Stimulated activated CD4-positive, alpha-beta T cell treated with anti-CD3 and anti-CD28 coated beads, Interleukin-2, amount 100 ng/mL, for 48 hours (primary cell): ENCODE results near the gene IRX6.

ENCODE experiments used
- DNase-seq, 2 donors: peaks; one replicate each; pipeline ENCODE4 v3.0.0-alpha.2; 2020

The IRX6 gene

DNA sequence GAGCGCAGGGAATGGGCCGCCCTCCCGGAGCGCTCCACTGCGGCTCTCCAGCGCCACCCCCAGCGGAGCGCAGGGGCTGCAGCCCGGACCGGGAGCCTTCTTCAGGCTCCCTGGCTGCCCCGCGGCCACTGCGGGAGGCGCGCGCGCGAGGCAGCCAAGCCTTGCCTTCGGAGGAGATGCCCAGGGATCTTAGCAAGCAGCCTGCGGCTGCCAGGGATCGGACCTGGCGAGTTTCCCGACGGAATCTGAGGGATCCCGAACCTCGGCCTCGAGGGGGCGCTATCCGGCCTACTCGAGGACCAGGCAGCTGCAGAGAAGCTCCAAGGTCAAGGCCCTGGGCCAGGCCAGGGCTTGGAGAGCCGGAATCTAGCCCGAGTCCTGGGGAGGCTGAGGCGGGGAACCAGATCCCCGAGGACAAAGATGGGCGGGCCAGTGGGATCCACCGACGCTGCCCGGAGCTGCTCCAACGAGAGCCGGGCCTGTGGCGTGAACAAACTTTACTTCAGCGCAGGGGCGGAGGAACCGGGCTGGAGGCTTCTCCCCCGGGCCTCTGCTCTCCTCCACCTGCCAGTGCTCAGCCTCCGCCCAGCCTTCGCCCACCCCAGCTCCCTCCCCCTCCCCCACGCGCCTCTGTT is at the start of gene IRX6:
Gene IRX6 (plus strand): TSS at position 567 of the 635 bp plus-strand sequence. CDS start 889 bp downstream, outside the sequence.
- no peak for DNase-seq

DNA sequence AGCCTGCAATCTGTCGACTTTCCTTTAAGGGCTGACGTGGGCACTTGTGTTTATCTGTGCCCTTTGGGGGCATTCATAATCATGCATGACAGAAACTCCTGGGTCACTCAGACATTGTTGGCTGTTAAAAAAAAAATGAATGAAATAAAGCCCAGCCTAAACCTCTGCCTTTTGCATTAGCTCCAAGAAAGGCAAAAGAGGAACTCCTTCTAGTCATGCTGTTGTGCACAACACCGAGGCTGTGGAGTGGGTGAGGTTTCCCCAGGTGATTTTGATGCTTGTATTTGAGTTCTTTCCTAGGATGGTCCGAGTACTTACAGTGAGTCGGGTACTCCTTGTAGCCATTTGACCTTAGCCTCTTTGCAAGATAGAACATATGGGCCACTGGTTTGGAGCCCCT is 49.6 kb upstream of the IRX6 start:
- DNase-seq: no peak

DNA sequence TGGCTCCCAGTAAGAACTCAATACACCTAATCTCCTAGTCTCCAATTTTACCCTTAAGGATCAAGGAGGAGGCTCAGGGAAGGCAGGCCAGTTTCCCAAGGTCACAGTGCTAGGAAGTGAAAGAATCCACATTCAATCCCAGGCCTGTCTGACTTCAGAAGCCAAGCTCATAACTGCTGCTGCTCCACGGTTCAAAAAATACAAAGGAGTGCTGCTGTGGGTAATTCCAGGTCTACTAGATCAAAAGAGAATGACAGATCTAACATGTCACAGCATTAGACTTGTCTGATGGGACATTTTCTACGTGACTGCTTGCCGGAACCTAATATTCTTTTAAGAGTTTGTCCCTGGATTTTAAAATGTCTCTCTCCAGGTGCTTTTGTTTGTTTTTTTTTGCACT is 48.8 kb upstream of the IRX6 start:
- no peak for DNase-seq

DNA sequence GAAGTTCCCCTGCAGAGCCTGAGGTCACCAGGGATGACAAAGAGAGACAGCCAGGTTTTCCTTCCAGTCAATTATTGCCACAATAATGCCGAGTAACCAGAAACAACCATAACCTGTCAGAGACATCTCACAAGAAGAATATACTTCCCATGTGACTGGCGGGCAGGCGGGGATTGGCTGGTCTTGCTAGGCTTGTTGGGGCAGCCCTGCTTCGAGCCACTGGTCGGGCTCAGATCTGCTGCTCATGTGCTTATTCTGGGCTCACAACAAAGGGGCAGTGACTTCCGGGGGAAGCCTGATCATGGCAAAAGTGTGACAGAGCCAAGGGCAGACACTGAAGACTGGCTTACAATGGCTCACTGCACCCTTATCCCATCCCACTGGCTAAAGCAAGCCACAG is 48.1 kb upstream of the IRX6 start:
- DNase-seq: no peak

DNA sequence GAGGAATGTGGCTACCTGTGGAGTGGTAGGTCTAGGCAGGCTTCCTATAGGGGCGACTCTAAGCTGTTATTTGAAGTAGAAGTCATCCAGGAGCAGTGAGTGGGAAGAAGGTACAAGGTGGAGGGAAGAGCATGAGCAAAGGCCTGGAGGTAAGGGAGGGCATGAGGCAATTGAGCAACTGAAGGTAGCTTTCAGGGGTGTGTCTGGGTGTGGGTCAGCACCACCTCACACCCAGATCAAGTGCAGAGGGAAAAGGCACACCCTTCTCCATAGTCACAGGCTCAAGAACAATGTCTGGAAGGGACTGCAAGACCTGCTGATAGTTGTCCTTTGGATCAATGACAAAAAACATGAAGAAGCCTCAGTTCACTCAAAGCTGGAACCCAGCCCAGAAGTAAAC is 46.5 kb upstream of the IRX6 start:
- no peak for DNase-seq

DNA sequence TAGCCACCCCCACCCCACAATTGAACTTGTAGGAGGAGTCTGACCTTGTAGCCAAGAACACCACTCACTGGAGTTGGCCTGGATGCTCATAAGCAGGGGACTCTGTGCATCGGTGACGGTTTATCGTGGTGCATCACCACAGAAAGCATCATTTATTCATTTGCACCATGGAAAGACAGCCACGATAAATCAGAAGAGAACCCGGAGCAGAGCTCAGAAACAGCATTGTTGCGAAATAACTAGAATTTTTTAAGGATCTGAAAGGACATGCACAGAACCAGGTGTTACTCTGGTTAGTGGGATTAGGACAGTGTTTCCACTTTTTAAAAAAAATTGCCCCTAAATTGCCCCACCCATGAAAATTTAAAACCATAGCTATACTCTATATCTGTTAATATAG is 44.4 kb upstream of the IRX6 start:
- no peak for DNase-seq

DNA sequence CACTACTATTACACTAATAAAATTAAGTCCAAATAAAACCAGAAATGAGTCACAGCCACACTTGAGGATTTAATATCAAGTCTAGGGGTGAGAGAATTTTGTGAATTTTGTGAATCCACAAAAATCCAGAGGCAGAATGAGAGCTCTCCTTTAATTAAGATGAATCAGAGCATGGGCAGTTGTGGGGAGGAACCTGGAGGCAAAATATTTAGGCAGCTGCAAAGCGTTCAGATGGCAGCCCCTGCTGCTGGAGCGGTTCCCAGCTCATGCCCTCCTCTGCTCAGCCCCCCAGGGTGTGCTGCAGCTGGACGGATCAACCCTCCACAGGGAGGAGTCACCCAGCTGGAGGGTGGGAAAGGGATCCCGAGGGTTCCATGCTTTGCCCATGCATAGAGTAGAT is 43.4 kb upstream of the IRX6 start:
- DNase-seq: no peak

DNA sequence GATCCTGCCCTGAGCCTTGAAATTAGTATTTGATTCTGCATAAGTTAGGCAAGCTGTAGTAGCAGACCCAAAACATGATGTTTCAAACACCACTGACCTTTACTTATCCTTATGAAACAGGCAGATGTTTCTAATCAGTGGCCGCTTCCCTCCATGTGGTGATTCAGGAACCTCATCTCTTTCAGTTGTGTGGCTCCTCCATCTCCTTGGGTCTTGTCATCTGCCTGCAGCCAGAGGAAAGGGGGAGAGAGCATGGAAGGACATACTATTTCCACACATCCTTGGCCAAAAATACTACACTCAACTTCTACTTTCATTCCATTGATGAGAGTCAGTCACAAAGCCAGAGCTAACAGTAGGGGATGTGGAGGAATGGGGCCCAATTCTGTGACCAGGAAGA is 41.6 kb upstream of the IRX6 start:
- DNase-seq: no peak

DNA sequence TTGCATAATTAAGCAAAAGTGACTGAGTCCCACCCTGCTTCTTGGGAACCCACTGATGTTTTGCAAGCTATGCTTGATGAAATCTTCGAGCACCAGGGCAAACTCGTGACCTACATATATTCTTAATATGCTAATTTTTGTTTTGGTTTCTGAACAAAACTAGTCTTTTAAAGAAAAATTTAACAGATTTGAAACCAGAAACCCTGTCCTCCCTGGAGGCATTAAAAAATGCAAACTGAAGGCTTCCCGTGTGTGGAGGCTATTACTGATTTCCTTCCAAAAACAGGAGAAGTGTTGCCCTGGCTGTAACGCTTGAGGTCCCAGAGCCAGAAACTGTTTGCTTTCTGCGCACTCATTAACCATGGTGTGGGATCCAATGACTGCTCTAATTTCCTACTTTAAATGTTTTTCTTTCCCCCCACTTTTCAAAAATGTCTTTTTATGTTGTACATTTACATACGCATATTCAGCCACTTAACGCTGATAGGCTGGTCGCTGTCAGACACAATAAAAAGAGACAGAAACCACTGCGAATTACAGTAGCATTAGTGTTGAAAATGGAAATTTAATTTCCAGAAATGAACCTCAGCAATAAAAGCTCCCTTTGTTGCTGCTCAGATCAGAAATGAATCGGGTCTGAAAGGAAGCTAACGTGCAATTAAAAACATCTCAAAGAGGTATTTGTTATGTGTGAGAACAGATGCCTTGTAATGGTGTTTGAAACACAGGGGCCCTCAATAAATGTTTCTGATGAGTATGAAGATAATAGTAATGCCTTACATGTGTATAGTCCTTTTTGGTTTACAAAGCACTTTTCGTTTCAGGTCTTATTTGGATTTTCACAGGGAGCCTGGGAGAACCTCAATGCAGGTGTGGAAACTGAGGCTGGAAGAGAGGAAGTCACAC is 39.9 kb upstream of the IRX6 start:
- DNase-seq: no peak

DNA sequence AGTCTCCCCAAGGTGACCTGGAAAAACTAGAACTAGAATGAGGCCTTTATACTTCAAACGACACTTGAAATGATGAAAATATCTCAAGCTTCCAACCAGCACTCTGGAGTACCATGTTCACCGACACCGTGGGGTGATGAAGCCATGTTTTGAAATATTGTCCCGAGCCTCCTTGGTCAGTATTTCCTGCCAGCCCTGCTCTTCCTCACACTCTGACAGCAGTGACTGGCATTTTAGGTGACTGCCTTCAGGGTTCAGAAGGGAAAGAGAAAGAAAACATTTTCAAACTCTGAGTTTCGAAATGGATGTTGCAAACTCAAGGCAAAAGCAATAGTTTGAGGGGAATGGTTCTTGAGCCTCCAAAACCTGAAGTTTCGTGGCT is 39.3 kb upstream of the IRX6 start:
- no peak for DNase-seq

DNA sequence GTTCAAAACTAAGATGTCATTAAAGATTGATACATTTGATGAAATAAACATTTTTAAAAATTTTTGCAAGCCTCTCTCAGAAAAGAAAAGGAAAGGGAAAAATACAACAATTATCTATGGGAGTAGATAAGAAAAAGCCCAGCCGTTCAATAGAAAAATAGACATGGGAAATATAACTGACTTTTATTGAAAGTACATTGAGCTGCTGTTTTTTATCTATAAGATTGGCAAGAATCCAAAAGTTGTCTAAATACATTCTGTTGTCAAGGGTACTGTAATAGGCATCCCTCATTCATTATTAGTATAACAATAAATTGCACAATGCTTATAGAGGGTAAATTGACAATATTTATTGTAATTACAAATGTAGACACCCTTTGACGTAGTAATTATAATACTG is 38.4 kb upstream of the IRX6 start:
- no peak for DNase-seq

DNA sequence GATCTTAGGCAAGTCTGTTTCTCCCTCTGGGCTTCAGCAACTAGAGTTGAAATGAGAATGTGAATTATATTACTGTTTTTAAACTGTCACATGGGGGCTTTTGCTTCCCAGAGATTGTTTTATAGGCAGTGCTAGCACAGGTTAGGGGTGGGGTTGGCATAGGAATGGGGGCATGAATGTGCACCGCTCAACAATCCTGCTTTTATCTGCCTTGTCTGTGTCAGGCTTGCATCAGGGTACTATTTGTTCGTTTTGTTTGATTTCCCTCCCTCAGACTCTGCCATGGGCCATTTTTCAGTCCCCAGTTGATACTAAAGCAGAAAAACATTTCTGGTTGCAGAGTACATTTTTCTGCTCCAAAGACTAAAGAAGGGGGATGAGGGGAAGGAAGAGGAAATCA is 34.6 kb upstream of the IRX6 start:
- no peak for DNase-seq

DNA sequence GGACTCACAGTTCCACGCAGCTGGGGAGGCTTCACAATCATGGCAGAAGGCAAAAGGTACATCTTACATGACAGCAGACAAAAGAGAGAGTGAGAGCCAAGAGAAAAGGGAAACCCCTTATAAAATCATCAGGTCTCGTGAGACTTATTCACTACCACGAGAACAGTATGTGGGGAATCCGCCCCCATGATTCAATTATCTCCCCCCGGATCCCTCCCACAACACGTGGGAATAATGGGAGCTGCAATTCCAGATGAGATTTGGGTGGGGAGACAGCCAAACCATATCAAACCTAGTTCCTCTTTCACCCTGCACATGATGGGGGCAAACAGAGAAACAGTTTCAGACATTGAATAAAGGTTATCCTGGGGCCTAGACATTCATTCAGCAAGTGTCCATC is 32.2 kb upstream of the IRX6 start:
- no peak for DNase-seq

DNA sequence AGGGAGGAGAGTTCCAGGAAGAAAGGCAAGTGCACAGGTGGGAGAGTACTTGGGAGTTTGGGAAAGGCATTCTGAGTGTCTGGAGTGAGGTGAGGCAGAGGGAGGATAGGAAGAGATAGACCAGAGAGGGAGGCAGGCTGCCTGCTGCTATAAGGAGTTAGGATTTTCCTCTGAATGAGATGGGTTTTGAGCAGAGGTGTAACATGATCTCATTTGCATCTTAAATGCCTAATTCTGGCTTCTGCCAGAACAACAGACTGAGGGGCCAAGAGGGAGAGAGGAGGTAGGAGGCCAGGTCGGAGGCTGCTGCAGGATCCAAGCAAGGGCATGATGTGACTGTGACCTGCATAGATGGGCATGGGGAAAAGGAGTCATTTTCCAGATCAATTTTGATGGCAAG is 31.5 kb upstream of the IRX6 start:
- no peak for DNase-seq

DNA sequence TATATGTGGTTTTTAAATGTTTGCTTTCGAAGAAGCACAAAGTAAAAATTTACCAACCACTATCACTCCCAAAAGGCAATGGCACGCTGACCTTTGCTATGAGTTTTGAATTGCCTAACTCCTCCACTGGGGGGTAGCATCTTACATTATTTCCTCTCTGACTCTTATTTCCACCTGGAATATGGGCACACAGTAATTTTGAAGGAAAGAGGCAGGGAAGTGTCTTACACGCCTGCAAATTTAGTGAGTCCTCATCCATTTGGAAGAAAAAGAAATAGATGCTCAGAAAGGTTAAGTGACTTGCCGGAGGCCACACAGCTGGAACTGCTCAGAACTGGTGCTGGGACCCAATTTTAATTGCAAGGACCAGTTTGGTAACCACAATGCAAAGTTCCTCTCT is 29.9 kb upstream of the IRX6 start:
- DNase-seq: no peak

DNA sequence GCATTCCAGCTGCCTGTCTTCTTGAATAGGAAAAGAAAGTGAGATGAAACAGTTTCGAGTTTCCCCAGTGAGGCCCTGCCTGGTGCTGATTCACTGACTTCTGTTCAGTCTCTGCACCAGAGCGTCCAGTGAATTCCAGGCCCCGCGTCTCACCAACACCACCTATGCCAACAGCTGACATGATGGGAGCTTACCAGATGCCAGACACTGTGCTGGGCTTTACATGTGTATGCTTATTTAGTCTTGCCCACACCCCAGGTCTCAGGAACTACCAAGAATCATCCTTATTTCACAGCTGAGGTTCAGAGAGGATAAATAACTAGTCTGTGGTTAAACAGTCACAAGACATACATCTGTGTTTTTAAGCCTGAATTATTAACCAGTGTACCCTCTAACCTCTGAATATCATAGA is 29.1 kb upstream of the IRX6 start:
- DNase-seq: no peak

DNA sequence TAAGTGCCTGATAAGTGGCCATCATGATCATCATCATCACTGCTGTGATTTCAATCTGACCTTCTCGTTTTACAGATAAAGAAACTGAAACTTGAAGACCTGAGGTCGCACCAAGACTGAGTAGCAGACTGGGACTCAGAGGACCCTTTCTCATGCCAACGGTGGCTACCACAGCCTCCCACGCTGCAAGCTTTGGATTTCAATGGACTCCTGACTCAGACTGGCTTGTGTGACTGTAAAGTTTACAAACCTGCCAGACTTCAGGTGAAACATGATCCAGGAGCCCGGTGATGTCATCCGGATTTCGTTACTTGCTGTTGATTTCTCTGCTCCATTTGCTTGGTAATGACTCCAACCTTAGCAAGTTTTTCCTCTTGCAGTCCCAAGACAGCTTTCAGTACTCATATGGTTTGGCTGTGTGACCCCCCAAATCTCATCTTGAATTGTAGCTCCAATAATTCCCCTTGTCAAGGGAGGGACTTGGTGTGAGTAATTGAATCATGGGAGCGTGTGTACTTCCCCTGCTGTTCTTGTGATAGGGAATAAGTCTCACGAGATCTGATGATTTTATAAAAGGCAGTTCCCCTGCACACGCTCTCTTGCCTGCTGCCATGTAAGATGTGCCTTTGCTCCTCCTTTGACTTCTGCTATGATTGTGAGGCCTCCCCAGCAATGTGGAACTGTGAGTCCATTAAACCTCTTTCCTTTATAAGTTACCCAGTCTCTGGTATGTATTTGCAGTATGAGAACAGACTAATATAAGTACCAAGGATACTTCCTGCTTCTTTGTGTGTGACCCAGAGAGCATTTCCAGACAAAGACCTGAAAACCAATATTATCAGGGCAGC is 26.7 kb upstream of the IRX6 start:
- DNase-seq: no peak

DNA sequence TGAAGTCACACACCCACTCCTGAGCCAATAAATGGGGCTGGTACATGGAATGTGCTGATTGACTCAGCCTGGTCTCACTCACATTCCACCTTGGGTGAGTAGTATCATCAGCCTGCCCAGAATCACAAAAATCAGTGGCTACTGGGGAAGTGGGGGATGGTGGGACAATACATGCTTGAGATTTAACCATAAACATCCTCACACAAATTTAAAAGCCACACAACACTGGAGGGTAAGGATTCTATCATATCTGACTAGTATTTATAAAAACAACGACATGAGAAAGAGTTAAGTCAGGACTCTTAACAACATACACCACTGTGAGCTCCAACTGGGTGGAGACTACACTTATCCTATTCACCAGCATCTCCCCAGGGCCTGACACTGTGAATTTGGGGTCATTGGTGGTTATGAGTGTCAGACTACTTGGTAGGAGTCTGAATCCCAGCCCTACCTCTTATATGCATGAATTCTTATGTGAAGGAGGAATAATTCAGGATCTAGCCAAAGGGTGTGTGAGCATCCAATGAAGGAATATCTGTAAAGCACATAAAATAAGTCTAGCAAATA is 26.0 kb upstream of the IRX6 start:
- no peak for DNase-seq

DNA sequence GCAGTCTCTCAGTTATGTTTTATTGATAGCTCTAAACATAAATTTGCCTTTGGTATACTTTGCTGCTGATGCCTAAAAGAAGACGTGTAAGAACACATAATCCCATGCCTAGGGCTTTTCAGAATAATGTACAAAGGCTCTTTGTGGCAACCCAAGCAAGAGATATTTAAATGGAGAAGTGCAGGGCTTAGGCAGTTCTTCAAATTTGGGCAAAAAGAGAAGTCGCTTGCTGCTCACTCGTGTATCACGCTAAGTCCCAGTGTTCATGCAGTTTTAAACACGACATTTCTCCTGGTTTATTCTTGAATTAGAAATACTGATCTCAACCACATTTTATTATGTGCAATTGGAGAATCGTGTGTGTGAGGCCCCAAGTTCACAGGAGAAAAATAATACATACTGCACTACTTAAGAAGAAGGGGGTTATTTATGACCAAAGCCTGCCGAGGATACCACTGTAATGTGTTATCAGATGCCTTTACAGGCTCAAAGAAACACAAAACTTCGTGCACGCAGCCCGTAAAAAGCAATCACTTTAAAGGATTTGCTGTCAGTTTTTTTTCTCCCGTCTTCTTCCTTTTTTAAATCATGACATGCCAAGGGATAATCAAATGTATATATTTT is 22.5 kb upstream of the IRX6 start:
- no peak for DNase-seq

DNA sequence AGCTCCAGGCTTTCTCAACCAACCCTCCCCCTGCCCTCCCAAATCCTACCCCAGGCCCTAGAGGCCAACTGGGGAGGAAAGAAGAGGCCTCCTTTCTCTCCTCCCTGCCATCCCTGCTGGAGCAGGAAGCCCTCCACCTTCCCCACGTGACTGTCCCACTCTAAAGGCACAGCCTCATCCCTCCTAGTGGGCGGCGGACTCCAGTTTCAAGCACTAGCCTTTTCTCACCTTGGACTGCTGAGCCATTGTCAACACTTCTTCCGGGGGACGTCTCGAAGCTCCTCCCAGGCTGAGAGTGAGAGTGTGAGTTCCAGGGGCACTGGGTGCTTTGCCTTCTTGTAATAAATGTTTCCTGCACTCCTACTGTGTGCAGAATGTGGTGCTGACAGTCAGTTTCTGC is 21.4 kb upstream of the IRX6 start:
- DNase-seq: no peak

DNA sequence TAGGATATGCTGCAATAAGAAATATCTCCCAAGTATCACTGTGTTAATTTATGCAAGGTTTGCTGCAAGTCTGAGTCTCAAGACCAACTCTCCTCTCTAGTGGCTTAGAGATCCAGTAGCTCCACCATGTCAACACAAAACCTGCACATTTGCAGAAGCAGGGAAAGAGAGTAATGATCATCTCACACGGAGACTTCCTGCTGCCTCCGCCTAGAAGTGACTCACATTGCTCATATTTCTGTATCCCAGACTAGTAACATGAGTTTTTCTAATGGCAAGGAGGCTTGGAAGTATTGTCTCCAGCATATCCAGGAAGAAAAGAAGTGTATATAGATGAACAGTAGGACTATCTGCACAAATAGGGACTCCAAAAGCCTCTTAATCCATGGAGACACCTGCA is 15.0 kb upstream of the IRX6 start:
- DNase-seq: no peak

DNA sequence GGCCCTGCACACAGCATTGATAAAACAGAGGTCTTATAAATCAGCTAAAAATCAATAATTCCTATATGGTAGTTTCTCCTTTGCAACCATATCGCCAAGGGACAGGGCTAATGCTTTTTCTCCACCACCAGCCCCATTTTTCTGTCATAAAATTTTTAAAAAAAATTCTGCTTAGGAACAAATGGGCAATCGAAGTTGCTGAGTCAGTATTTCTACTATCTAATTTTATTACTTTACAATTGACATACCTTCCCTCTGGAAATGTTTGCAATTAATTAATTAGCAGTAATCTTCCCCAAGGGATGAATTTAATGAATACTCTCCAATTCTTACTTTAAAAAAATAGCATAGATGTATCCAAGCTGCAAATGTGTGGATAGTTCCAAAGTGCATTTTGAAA is 1.7 kb upstream of the IRX6 start:
- no peak for DNase-seq
